GM10248 (cell line): ENCODE data around the gene PLCB1.

ENCODE experiments used
- CTCF ChIA-PET: fragments of 300-600 bp; sonication (Branson Sonifier 250); formaldehyde crosslinking; extraction: SDS; loops from one replicate; lab custom pipeline; 2021; ENCODE audit warnings: antibody characterized with exemption; lab: Yijun Ruan, JAX
- POLR2A ChIA-PET: fragments of 350-650 bp; sonication (Branson Sonifier 250); formaldehyde crosslinking; extraction: SDS; loops from one replicate; lab custom pipeline; 2020; ENCODE audit warnings: antibody characterized with exemption; lab: Yijun Ruan, JAX
- DNase-seq: peaks from one replicate; pipeline ENCODE4 v3.0.0; 2012; ENCODE audit errors: extremely low spot score
- TF ChIP-seq, protein P1 (sequence below): IDR thresholded peaks from 2 replicates; pipeline ENCODE4 v1.5.1; 2012; ENCODE audit warnings: mild to moderate bottlenecking, low read depth; ENCODE audit errors: extremely low read depth, missing control alignments, control extremely low read depth

Gene PLCB1

DNA sequence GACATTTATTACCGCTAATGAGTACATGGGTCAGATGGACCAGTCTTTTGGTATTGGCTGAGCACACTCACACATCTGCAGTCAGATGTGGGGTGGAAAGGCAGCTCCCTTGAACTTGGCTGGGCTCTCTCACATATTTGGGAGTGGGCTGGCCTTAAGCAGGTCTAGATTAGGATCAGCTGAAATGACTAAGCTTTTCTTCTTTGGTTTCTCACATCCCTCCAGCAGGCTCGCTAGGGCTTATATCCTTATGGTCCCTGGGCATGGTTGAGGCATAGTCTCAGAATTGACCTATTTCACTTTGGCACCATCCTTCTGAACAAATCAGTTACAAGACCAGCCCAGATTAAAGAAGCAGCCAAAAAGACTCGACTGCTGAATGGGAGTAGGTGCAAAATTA is 14.4 kb upstream of the PLCB1 start:
- no peak for DNase-seq
- ChIA-PET CTCF (no interaction called here), POLR2A (no interaction called here)
- TF ChIP-seq, protein P1, sequence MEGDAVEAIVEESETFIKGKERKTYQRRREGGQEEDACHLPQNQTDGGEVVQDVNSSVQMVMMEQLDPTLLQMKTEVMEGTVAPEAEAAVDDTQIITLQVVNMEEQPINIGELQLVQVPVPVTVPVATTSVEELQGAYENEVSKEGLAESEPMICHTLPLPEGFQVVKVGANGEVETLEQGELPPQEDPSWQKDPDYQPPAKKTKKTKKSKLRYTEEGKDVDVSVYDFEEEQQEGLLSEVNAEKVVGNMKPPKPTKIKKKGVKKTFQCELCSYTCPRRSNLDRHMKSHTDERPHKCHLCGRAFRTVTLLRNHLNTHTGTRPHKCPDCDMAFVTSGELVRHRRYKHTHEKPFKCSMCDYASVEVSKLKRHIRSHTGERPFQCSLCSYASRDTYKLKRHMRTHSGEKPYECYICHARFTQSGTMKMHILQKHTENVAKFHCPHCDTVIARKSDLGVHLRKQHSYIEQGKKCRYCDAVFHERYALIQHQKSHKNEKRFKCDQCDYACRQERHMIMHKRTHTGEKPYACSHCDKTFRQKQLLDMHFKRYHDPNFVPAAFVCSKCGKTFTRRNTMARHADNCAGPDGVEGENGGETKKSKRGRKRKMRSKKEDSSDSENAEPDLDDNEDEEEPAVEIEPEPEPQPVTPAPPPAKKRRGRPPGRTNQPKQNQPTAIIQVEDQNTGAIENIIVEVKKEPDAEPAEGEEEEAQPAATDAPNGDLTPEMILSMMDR, result no peak

DNA sequence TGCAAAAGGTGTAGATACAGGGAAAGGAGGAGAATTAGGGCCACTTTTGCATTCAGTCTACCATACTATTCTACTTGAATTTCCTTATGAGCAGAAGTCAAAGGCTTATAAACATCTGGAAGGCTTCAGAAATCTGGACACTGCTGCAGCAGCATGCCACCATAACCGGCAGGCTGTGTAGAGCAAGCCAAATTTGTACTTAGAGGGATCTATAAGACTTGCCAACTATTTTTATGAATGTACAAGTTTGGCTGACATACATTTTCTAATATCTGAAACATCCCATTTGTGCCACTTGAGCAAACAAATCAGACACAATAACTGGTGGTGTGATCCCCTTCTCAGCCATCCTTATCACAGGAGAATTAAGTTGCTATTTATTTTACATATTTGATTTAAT is 14.0 kb upstream of the PLCB1 start:
- TF ChIP-seq, protein P1, result no peak
- ChIA-PET CTCF (no interaction called here), POLR2A (no interaction called here)
- DNase-seq, result no peak

DNA sequence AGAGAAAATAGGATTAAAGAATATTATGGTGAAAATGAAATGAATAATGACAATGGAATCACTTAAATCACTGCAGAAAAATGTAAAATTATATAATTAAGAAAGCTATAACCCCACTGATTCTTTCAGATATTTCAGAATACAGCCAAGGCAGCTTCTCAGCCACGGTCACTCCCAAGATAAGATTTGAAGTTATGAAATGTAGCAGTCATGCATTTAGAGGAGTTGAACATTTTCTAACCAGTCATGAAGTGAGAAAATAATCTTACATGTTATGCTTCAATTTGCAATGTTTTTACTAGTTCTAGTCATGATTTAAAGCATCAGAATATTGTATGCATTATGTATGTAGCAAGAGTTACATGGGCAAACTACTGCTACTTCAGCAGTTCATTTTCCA is 13.3 kb upstream of the PLCB1 start:
- CTCF ChIA-PET, result no interaction called here
- POLR2A ChIA-PET, result no interaction called here
- TF ChIP-seq, protein P1, result no peak
- no peak for DNase-seq

DNA sequence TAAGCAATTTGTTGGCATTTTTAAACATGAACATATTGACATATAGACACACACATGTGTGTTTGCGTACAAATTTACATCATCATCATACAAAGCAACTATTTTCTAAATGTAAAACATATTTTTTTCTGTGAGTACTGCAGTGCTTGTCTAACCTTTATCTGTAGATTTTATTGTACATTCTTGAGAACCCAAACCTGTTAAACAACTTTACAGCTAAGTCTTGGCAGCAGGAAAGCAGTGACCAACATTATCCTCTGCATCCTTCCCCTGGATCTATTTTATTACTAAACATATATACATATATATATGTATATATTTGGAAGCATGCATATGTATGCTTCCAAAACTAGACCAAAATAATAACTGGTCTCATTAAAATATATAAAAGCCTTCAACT is 10.4 kb upstream of the PLCB1 start:
- POLR2A ChIA-PET, result no interaction called here
- DNase-seq, result no peak
- TF ChIP-seq, protein P1, result no peak
- CTCF ChIA-PET, result interaction anchor here (1.2 kb wide), 2 partner anchors 9 to 18 kb away, joined by 3 read pairs; no protein-coding TSS in a partner anchor

DNA sequence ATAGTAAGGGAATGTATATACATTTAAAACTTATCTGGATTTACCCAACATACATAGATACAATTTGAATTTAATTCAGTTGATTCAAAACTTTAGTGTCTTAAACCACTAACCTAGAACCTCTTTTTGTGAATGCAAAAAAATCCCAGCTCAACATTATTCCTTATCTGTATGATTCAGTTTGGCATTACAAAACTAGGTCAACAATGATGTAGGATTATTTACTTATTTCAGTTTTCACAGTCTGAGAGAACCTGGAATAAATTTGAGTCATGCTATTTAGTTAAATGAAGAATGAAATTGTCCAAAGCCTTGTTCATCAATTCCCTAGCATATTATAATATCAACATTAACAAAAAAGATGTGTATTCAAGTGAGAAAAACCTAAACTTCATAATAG is 7.4 kb upstream of the PLCB1 start:
- DNase-seq, result no peak
- TF ChIP-seq, protein P1, result no peak
- POLR2A ChIA-PET, result no interaction called here
- CTCF ChIA-PET, result interaction anchor here (1.0 to 1.1 kb wide), 2 partner anchors 9 to 176 kb away, joined by 3 read pairs; no protein-coding TSS in a partner anchor

DNA sequence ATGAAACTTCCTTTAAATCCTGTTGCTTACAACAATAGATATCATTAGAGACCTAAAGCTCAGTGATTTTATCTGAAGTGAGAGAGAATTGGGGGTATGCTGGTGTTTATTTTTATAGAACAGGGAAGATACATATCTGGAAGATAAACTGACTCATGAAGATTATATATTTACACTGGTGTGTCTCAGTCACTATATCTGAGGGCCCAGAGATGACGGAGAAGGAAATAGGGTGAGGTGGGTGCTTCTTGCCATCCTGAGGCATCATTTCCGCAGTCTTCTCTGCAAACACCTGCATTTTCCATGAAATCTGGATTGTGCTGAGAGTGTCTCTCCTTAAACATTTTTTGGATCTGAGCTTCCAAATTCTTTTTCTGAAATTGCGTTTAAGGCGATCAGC is 5.9 kb upstream of the PLCB1 start:
- ChIA-PET POLR2A (no interaction called here), CTCF (interaction anchor here (1.2 to 3.0 kb wide), 4 partner anchors 17 to 596 kb away, joined by 3 to 21 read pairs (median 6); no protein-coding TSS in a partner anchor)
- TF ChIP-seq, protein P1, result no peak
- no peak for DNase-seq
